Middle frontal gyrus (tissue), 1 donor: ENCODE measurements around the gene PPIA.
"Not testable (repeated sequence)": the region's sequence is repeated elsewhere in the genome, so short reads cannot be mapped to it uniquely, and the experiment has no call there.

Experiments used
- DNase-seq: peaks from one replicate; pipeline ENCODE4 v3.0.0-alpha.2; 2015; ENCODE audit warnings: low spot score; ENCODE audit errors: extremely low spot score

The PPIA gene

DNA sequence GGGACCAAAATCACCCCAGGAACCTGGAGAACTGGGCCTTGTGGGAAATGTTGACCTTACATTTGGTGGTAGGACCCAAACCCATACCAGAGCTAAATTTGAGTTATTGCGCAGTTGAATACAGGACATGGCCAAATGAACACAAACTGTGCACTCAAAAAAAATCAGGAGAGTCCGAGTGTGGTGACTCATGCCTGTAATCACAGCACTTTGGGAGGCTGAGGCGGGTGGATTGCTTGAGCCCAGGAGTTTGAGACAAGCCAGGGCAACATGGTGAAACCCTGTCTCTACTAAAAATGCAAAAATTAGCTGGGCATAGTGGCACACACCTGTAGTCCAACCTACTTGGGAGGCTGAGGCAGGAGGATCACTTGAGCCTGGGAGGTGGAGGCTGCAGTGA, 11.3 kb upstream of the PPIA start:
- not testable (repeated sequence) for DNase-seq

DNA sequence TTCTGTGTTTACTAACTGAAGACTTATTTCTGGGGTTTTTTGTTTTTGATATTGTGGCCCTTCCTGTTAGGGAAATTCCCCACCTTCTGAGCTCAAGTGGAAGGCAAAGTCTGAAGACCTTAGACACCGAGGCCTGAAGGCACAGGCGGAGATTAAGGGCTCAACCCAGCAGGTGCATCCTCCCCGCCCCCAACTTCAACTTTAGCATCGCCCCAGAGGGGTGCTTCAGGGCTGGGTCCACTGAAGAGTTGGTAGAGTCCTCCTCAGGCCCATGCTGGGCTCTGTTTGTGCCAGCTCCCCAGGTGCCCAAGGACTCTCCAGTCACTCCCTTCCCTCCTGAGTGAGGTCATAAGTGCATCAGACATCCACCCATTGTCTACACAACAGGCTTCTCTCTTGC, 9.4 kb upstream of the PPIA start:
- DNase-seq, result no peak

DNA sequence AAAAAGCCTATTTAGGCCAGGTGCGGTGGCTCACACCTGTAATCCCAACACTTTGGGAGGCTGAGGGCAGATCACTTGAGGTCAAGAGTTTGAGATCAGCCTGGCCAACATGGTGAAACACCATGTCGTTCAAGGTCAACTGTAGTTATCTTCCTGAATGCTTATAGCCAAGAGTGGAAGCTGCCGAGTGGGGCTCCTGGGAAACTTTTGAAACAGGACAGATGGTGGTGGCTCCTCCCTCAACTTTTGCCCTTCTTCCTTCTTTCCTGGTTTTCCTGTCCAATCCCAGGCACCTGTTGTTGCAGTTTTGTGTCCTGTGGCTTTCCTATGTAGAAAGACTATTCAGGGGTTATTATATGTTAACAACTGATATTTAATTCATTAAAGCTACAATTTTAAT, 8.7 kb upstream of the PPIA start:
- DNase-seq, result no peak

DNA sequence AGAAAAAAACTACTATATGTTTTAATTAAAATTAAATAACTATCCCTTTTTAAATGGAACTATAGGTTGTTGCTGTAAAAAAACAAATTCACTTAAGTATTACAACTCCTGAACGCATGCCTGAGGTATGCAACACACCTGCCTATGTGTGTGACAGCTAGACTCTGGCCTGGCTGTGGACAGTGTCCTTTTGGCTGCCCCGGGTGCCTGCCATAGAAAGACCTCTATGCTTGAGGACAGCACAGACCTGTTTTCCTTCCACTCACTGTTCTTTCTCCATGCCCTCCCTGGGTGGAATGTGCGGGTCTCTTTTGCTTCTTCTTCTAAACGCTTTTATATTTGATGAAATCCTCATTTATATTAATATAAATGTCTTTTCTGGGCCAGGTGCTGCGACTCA, 6.5 kb upstream of the PPIA start:
- DNase-seq, result no peak

DNA sequence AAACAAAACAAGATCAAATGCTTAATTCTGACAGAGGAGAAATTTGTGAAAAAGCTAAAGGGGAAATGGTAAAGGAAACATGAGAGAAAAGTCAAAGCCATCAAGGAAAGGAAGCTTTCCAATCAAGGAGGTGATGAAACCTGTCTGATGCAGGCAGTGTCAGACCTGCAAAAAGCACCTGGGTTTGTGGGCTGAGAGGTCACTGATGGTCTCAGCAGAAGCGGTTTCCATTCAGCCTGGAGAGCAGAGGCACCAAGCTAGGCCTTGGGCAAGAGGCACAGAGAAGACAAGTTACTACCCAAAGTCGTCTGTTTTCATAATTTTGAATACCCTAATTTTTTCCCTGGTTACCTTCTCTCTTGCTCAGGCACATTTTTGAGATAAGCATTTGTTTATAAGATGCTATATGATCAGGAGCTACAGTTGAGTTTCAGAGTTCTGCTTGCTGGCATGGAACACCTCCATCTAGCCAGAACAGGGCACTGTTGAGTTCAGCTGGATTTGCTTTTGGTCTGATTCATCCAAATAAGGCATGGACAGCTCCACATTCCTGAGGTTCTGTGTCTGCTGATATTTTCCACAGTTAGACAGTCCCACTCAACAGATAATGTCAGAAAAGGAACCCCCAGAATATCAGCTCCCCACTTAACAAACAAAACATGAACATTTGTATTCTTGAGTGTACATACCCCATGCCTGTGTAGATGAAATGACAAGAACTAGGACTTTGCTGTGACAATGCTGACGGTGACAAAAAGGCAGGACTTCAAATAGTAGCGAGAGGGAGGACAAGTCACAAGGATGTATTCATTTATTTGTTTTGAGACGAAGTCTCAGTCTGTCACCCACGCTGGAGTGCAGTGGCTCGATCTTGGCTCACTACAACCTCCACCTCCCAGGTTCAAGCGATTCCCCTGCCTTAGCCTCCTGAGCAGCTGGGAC, 4.9 kb upstream of the PPIA start:
- no peak for DNase-seq

DNA sequence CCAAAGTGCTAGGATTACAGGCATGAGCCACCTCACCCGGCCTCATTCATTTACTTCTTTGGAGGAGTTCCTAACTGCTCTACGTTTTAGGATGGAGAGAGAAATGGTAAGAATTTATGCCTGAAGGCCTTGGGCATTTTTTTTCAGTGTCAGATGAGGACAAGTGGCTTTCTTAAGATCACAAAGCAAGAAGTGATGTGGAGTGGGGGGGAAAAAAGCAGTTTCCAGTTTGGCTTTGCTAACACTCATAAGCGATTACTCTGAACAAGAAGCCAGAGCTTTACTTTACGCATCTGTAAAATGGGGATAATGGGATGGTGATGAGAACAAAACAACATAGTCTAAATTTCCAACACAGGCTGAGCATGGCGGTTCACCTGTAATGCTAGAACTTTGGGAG, 2.6 kb upstream of the PPIA start:
- DNase-seq, result no peak

DNA sequence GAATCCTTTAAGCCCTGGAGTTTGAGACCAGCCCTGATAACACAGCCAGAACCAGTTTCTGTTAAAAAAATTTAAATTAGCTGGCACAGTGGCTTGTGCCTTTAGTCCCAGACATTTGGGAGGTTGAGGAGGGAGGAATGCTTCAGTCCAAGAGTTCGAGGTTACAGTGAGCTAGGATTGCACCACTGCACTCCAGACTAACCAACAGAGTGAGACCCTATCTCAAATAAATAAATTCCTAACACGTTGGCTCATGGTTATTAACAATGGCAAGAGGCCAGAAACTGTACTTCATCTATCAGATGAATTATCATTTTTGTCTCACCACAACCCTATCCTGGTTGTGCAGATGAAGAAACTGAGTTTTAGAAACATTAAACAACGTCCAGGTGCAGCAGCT, 2.1 kb upstream of the PPIA start:
- DNase-seq, result no peak

DNA sequence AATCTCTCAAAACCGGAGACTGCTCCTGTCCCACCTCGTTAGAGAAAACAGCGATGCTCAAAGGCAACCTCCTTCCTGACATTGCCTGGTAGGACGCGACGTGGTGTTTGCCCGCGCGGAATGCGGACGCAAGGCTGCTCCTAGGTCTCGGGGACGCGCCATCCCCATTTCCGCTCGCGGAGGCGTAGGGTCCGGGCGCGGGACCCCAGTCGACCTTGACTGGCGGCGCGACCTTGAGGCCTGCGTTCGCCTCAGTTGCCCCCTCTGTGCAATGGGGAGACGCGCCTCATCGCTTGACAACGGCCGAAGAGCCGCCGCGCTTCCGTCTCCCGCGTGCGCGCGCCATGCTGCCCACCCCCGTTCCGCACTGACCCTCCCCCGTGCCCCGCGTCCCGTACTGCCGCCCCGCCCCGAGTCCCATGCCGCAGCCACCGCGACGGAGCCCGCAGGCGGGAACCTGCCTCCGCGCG, 412 bp upstream of the PPIA start:
- no peak for DNase-seq

DNA sequence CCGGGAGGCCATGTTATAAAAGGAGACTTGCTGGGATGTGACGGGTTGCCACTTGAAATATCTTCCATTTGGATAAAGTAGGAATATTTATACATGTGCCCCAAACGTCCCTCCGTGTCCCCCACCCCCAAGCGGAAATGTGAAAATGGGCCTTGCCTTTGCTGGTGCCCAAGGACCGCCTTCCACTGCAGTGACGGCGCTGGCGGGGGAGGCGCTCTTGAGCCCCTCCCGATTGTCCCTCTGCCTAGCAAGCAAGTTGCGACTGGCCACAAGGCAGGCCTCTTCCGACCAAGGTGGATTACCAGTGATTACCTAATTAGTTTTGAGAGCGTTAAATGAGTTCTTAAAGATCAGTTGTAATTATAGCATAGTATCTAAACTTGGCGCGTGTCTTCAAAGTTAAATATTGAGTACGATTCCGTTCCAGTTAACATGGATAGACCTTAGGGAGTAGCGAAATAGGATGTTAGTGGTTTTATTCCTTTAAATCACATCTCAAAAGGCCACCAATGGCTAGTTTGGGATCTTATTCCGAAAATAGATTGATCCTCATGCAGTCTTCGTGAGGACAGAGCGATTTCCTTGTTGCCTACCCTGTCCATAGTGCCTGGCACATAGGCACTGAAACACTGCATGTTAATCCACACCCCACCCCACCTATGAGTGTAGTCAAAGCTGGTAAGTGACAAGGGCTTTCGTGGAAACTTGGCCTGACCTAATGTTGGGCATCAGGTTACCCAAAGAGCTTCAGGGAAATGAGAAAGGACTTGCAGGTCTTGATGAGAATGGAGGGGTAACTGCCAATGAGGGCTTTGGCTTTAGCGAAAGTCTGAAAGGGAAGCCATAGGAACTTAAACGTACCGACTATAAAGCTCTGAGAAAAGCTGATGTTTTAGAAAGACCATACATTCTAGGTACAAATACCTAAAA, 1.1 kb downstream of the PPIA start:
- peak; percentile 83 for DNase-seq

DNA sequence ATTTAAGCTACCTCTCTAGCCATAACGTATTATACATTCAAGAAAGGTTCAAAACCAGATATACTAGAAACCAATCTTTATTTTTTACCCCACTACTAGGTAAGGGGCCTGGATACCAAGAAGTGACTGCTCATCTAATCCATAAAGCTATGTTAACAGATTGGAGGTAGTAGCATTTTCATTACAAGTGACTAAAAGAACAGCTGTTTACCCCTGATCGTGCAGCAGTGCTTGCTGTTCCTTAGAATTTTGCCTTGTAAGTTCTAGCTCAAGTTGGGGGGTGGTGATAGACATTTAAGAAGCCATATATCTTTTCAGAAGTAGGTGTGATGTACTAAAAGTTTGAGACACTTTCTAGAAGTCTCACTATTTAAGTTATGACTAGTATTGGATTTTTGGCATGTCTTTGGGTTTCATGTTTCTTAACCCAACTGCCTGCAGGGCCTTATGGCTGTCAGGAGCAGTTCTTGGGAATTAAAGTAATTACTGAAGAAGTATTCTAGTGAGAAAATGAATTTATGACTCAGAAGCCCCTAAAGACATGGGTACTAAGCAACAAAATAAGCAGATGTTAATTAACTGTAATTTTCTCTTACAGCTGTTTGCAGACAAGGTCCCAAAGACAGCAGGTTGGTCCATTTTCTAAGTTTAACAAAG, 2.3 kb downstream of the PPIA start:
- no peak for DNase-seq

DNA sequence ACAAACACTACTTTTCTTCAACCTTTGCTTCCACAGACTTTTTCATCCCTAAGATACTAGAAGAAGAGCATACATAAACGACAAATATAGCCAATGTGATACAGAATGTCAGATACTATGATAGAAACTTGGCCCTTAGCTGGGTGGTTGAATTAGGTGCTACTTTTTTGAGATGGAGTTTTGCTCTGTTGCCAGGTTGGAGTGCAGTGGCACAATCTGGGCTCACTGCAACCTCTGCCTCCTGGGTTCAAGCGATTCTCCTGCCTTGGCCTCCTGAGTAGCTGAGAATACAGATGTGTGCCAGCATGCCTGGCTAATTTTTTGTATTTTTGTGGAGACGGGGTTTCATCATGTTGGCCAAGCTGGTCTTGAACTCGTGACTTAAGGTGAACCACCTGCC, 3.5 kb downstream of the PPIA start:
- DNase-seq, result no peak

DNA sequence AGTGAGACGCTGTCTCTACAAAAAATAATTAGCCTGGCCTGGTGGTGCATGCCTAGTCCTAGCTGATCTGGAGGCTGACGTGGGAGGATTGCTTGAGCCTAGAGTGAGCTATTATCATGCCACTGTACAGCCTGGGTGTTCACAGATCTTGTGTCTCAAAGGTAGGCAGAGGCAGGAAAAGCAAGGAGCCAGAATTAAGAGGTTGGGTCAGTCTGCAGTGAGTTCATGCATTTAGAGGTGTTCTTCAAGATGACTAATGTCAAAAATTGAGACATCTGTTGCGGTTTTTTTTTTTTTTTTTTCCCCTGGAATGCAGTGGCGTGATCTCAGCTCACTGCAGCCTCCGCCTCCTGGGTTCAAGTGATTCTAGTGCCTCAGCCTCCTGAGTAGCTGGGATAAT, 5.4 kb downstream of the PPIA start:
- no peak for DNase-seq

DNA sequence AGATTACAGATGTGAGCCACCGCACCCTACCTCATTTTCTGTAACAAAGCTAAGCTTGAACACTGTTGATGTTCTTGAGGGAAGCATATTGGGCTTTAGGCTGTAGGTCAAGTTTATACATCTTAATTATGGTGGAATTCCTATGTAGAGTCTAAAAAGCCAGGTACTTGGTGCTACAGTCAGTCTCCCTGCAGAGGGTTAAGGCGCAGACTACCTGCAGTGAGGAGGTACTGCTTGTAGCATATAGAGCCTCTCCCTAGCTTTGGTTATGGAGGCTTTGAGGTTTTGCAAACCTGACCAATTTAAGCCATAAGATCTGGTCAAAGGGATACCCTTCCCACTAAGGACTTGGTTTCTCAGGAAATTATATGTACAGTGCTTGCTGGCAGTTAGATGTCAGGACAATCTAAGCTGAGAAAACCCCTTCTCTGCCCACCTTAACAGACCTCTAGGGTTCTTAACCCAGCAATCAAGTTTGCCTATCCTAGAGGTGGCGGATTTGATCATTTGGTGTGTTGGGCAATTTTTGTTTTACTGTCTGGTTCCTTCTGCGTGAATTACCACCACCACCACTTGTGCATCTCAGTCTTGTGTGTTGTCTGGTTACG, 6.0 kb downstream of the PPIA start:
- DNase-seq, result no peak

DNA sequence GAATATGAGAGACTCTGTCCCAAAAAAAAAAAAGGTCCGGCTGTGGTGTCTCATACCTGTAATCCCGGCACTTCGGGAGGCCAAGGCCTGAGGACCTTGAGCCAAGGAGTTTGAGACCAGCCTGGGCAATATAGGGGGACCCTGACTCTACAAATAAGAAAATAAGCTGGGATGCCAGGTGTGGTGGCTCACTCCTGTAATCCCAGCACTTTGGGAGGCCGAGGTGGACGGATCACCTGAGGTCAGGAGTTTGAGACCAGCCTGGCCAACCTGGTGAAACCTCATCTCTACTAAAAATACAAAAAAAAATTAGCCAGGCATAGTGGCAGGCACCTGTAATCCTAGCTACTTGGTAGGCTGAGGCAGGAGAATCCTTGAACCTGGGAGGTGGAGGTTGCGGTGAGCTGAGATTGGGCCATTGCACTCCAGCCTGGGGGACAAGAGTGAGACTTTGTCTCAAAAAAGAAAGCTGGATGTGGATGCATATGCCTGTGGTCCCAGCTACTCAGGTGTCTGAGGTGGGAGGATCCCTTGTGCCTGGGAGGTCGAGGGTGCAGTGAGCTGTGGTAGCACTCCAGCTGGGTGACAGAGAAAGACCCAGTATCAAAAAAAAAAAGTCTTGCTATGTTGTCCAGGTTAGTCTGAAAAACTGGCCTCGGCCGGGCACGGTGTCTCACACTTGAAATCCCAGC, 7.5 kb downstream of the PPIA start:
- not testable (repeated sequence) for DNase-seq

DNA sequence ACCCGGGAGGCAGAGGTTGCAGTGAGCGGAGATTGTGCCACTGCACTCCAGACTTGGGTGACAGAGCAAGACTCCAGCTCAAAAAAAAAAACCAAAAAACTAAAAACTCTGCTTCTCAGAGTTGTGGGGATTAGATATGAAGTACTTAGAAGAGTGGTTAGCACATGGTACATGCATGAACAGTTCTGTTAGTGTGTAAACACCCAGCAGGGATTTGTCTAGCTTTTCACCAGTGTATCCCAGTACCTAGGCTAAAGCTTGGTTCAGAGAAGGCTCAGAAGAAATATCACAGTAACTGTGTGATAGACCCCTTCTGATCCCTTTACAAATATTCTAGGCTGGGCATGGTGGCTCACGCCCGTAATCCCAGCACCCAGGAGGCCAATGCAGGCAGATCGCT, 9.5 kb downstream of the PPIA start:
- no peak for DNase-seq

DNA sequence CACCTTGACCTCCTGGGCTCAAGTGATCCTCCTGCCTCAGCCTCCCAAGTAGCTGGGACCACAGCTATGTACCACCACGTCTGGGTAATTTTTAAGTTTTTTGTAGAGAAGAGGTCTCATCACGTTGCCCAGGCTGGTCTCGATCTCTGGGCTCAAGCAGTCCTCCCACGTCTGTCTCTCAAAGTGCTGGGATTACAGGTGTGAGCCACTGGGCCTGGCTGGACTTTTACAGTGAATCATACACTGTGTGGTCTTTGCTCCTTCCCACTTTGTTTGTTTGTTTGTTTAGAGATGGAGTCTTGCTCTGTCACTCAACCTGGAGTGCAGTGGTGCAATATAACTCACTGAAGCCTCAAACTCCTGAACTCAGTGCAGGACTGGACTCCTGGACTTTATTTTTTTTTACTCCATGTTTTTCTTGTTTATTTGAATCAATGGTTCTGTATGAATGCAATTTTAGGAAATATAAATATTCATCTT, 12.5 kb downstream of the PPIA start:
- no peak for DNase-seq

DNA sequence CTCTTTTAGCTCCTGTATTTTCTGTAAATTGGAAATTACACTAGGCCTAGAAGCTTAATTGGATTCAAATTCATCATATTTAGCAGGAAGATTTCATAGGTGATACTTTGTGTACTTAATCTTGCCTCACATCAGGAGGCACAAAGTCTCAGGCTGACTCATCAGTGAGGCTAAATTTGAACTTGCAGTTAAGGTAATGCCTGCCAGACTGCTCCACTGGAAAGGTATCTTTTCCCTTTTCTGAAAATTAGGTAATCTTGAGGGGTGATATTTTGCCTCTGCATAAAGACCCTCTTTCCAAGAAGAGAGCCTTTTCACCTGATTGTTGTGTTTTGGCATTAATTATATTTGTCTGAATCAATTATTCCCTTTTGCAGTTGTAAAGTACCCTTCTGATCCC, 14.6 kb downstream of the PPIA start:
- DNase-seq, result no peak

DNA sequence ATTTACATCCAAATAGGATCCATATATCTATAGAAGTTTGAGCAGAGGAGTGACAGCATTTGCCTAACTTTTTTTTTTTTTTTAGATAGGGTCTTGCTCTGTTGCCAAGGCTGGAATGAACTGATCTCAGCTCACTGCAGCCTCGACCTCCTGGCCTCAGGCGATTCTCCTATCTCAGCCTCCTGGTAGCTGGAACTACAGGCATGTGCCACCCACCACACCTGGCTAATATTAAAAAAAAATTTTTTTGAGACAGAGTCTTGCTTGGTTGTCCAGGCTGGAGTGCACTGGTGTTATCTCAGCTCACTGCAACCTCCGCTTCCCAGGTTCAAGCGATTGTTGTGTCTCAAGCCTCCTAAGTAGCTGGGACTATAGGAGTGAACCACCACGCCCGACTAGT, 15.1 kb downstream of the PPIA start:
- DNase-seq, result no peak

DNA sequence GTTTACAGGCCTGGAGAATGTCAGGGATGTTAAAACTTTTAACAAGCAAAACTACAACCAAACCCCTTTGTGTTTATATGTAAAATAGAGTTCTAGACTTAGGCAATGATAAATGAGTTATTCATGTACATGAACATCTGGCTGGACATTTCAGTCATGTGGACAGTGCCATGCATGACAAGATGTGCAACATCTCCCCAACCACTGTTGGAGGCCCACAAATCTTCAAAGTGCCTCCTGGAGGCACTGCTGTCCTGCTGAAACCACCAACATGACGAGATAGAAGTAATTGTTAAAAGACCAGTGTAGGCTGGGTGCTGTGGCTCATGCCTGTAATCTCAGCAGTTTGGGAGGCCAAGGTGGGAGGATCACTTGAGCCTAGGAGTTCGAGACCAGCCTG, 18.4 kb downstream of the PPIA start:
- DNase-seq, result no peak

DNA sequence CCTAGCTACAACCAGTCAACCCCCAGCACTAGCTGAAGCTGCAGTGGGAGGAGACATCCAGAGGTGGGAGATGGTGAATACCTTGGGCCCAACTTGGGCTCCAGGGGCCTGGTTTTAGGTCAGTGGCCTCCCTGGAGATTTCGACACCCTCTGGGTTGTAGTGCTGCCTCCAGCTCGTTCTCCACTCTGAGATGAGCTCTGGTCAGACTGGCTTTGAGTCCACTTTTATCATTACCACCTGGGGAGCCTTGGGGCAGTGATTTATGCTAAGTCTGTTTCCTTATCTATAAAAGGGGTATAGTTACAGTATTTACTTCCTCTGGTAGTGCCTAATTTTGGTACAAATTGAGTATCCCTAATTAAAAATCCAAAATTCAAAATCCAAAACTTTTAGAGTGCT, 22.8 kb downstream of the PPIA start:
- no peak for DNase-seq
